Lung microvascular endothelial cell (primary cell): Measurements from ENCODE around the gene OR52N5. TPM values are rescaled to one million over a fixed set of nuclear protein-coding genes. Genes with fewer than 3 reads are reported as not detected.

Source experiments
- total RNA-seq: library from RNA; depleted of rRNA; stranded (reverse); fragments of >200 nt; gene quantifications from 2 replicates; pipeline ENCODE4 v1.2.1, GENCODE V29; 2014

Gene OR52N5
- total RNA-seq, 1 donor from 2014 or later, result not detected

Other genes starting within 250 kb of the OR52N5 start
- gene OR52H1, start 234.8 kb downstream of the OR52N5 start, total RNA-seq, result under 0.01 TPM in 1 of 2 replicates, not detected in the other
- gene OR52B6, start 202.5 kb downstream of the OR52N5 start, total RNA-seq, result not detected in 2 replicates
- 0.99 and 3.3 TPM in 2 replicates for gene TRIM6, start 186.7 kb downstream of the OR52N5 start, total RNA-seq
- gene TRIM34, start 158.4 kb downstream of the OR52N5 start, total RNA-seq, result 8.5 and 9.4 TPM in 2 replicates
- gene TRIM5, start 98.3 kb downstream of the OR52N5 start, total RNA-seq, result 46.4 and 75.4 TPM in 2 replicates
- gene TRIM22, start 93.6 kb downstream of the OR52N5 start, total RNA-seq, result 47.0 and 66.9 TPM in 2 replicates
- gene OR56B1, start 46.9 kb downstream of the OR52N5 start, total RNA-seq, result not detected in 2 replicates
- not detected in 2 replicates for gene OR52N4, start 29.1 kb downstream of the OR52N5 start, total RNA-seq
- gene OR52N1, start 7.9 kb upstream of the OR52N5 start, total RNA-seq, result not detected in 2 replicates
- not detected in 2 replicates for gene OR52N2, start 25.6 kb upstream of the OR52N5 start, total RNA-seq
- not detected in 2 replicates for gene OR52E6, start 58.5 kb upstream of the OR52N5 start, total RNA-seq
- gene OR52E8, start 74.3 kb upstream of the OR52N5 start, total RNA-seq, result not detected in 2 replicates
- gene OR52E4, start 97.3 kb upstream of the OR52N5 start, total RNA-seq, result not detected in 2 replicates
- gene OR52E5, start 109.9 kb upstream of the OR52N5 start, total RNA-seq, result not detected in 2 replicates
- gene OR56A3, start 158.9 kb upstream of the OR52N5 start, total RNA-seq, result not detected in 2 replicates
- not detected in 2 replicates for gene OR56A5, start 185.1 kb upstream of the OR52N5 start, total RNA-seq
- not detected in 2 replicates for gene OR52L1, start 203.6 kb upstream of the OR52N5 start, total RNA-seq
- not detected in 2 replicates for gene OR56A4, start 223.6 kb upstream of the OR52N5 start, total RNA-seq
- gene OR56A1, start 247.4 kb upstream of the OR52N5 start, total RNA-seq, result not detected in 2 replicates